Measurements from ENCODE around the gene RNU7-1.

The RNU7-1 gene

DNA sequence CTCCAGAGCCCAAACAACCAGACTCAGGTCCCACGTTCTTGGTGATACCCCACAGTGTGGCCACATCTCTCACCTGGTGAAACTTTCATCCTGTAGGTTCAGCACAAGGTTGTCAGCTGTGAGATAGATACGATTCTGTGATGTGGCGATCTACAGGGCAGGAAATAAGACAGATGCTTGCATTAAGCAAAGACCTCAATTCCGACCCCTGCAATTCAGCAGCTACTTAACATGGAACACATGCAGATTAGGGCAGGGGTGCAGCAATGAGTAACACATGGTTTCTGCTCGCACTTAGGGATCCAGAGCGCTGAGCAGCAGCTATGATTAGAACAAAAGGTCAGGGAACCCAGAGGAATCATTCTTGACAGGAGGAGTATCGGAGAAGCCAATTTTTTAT lies 22.7 kb downstream of the RNU7-1 start:
- FAIRE-seq, result no peak

DNA sequence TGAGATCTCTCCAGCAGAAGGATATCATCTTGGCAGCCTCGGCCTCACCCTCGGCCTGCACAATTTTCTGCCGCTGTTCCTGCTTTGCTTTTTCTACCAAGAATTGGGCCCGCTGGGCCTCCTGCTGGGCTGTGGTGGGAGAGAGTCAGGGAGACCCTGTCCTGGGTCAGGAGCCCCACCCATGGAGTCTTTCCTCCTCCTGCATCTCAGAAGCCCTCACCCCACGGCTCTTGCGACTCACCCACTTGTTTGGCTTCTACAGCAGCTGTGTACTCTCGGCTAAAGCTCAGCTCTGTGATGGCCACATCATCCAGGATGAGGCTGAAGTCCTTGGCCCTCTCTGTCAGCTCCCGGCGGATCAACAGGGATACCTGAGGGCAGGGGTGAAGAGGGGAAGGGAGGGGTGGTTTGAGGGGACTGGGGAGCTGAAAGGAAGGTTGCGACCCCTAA lies 24.1 kb downstream of the RNU7-1 start:
- FAIRE-seq, result no peak

GRCh38 chr12:6968426-6968825 lies 24.8 kb downstream of the RNU7-1 start:
- no peak for FAIRE-seq

GRCh38 chr12:6970096-6970527 lies 26.5 kb downstream of the RNU7-1 start:
- FAIRE-seq, result no peak

- FAIRE-seq, result no peak
Observed at GRCh38 chr12:6974180-6974579, 30.6 kb downstream of the RNU7-1 start.

DNA sequence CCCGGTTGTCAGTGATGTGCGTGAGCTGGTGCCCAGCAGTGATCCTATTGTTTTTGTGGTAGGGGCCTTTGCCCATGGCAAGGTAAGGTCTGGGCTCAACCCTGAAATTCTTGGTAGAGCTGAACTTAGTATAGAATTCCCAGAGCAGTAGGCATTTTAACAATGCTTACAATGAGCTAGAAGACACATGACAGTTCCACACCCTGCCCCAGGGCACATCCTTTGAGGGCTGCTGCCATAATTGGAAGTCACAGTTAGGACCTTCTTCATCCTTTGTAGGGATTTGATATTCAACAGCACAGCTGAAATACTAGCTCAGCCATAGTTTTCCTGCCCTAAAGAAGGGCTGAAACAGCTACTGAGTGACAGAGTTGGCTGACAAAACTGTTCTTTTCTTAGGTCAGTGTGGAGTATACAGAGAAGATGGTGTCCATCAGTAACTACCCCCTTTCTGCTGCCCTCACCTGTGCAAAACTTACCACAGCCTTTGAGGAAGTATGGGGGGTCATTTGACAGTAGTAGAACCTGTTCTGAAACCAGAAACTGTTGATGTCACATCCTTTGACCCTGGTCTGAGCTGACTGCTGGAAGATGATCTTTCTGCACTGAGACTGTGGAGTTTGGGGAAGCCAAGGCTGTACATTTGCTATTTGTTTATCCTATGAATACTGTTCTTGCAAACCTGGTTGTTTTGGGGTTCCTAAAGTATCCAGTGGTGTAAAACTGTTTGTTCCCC lies 31.8 kb downstream of the RNU7-1 start:
- no peak for FAIRE-seq

GRCh38 chr12:6977653-6978052 lies 34.0 kb downstream of the RNU7-1 start:
- no peak for FAIRE-seq

GRCh38 chr12:6978188-6978587 lies 34.6 kb downstream of the RNU7-1 start:
- FAIRE-seq, result no peak

DNA sequence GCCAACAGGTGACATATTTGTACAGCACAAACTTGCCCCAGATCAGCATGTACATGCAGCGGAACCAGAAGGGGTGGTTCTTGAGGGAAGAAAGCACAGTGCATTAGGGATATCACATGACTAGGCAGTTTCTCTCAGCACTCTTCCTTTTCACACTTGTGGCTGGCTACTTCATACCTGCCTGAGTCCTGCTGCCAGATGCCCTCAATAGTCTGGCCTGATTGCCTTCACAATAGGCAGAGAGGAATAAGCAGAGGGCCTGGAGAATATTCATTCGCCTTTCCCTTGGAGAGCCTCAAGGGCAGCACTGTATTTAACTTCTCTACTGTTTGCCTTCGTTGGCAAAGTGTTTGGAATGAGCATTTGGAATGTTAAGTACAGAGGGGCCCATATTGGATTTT lies 35.0 kb downstream of the RNU7-1 start:
- no peak for FAIRE-seq

DNA sequence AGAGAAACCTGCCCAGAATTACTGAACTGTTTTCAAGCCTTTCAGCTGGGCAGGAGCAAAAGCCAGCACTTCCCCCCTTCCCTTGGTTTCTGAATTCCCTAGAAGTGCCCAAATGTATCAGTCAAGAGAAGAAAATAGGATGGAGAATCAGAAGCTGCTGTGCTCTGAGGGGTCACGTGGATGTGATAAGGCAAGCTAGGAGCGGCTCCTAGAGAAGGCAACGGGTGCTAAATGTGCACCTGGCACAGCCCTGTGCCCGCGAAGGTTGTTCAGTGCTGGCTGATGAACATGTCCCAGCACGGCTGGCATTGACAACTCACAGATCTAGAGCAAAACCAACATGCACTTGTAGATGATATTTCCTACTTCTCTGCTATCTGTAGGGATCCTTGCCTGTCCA lies 35.4 kb downstream of the RNU7-1 start:
- FAIRE-seq, result no peak

GRCh38 chr12:6979453-6979852 lies 35.8 kb downstream of the RNU7-1 start:
- FAIRE-seq, result no peak

GRCh38 chr12:6980075-6980474 lies 36.5 kb downstream of the RNU7-1 start:
- no peak for FAIRE-seq

GRCh38 chr12:6980740-6981139 lies 37.1 kb downstream of the RNU7-1 start:
- no peak for FAIRE-seq

GRCh38 chr12:6981152-6982052 lies 37.8 kb downstream of the RNU7-1 start:
- no peak for FAIRE-seq

GRCh38 chr12:6982532-6982931 lies 38.9 kb downstream of the RNU7-1 start:
- FAIRE-seq, result no peak

DNA sequence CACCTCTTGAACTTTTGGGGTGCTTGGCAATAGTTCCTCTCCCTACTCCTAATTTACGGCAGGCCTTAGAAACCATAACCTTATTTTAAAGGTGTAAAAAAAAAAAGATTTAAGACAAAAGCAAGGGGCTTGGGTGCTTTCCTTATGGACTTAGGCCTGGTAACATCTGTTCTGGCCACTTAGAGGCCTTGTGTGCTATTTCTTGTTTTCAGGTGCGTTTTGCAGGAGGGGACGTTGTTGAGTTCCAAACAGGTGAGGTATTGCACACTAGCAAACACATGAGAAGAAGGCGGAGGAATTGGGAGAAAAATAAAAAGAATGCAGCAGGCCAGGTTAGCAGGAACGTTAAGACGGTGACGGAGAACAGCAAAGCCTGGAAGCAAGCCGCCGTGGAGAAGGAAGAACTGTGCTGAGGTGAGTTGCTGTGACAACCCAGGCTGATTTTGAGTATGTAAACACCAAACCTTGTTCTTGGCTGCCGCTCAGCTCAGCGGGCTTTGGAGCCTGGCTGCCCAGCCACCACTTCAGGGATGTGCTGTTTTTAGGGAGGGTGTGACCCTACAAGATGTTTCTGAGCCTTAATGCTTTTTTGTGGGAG lies 44.4 kb downstream of the RNU7-1 start:
- no peak for FAIRE-seq
